Left lung (tissue), 10 donors: ENCODE data around the gene TMEM130. TPM values are rescaled to one million over a fixed set of nuclear protein-coding genes. Genes with fewer than 3 reads are reported as not detected.
A peak's percentile ranks its signal among the peaks of the same experiment; 100 is the strongest.

Experiments used
- ATAC-seq: fragments of 200-7000 bp; cut with Tn5 transposase; one replicate; pipeline ENCODE4 v1.9.1; 2020; ENCODE audit warnings: moderate library complexity
- DNase-seq, 4 donors: peaks; one replicate each; pipeline ENCODE4 v3.0.0-alpha.2; 2013 to 2020
- H3K27ac ChIP-seq, 2 donors: fragments of 200-600 bp; sonication (generic) in 1 of 2; one replicate each; pipeline versions ENCODE4 v1.5.0 to v1.8.0; 2020 to 2021
- H3K27me3 ChIP-seq, 2 donors: fragments of 200-600 bp; sonication (generic) in 1 of 2; one replicate each; pipeline versions ENCODE4 v1.5.0 to v1.8.0; 2020 to 2021
- H3K36me3 ChIP-seq, 2 donors: fragments of 200-600 bp; sonication (generic) in 1 of 2; one replicate each; pipeline versions ENCODE4 v1.5.0 to v1.8.0; 2020 to 2021
- H3K4me1 ChIP-seq, 2 donors: fragments of 200-600 bp; one replicate each; pipeline ENCODE4 v1.8.0; 2021
- H3K4me3 ChIP-seq, 2 donors: fragments of 200-600 bp; sonication (generic) in 1 of 2; one replicate each; pipeline versions ENCODE4 v1.5.0 to v1.8.0; 2020 to 2021; ENCODE audit warnings: mild to moderate bottlenecking in 1 of 2
- H3K9me3 ChIP-seq, 2 donors: fragments of 200-600 bp; sonication (generic) in 1 of 2; one replicate each; pipeline versions ENCODE4 v1.5.0 to v1.8.0; 2020 to 2021
- CTCF ChIP-seq, 2 donors: fragments of 200-600 bp; sonication (generic) in 1 of 2; IDR thresholded peaks; one replicate each; pipeline versions ENCODE4 v1.5.0 to v1.8.0; 2021; ENCODE audit warnings: antibody characterized with exemption in 2 of 2
- intact Hi-C, 2 donors: fragments of 100-400 bp; cut with DNase I; formaldehyde crosslinking; loops; one replicate each; pipeline versions ENCODE4 v1.11.2 to v1.14.2; 2022
- polyA plus RNA-seq, 6 donors: library from polyadenylated mRNA; unstranded; fragments of 120-200 nt; gene quantifications; one replicate each; pipeline ENCODE4 v1.2.1, GENCODE V29; 2013; ENCODE audit not compliant: insufficient read length in 6 of 6
- total RNA-seq, 2 donors: library from RNA; stranded (reverse); fragmentation: NEBNext Ultra II Directional; extraction: Animal tissue kit (Norgen Biotek cat#: 25700); gene quantifications; one replicate each; pipeline ENCODE4 v1.2.1, GENCODE V29; 2021
- donor health status: DM: no; HTN: yes; CAD: no.
- donor health status: DM: no; HTN: no; CAD: no.

TMEM130 gene
- total and polyA plus RNA-seq, 8 donors: 0.17 to 1.5 (median 0.32) TPM

- no peak overlapping the region for H3K27ac ChIP-seq
- H3K4me1 ChIP-seq: peaks cover 0 to 8% of the 10 kb centered on the region in 2 donors
- H3K27me3 ChIP-seq: peaks cover 0 to 24% of the 10 kb centered on the region in 2 donors
- intact Hi-C loops: no loop called here
- no peaks in the 10 kb centered on the region for H3K36me3 ChIP-seq
- H3K9me3 ChIP-seq: no peaks in the 10 kb centered on the region
- ATAC-seq (no peak), DNase-seq (peak in 1 of 4 donors; percentile 58)
- TF ChIP-seq CTCF (IDR thresholded peaks at IDR 0.05): no peak
- H3K4me3 ChIP-seq: no peak overlapping the region
These were observed 6.9 kb downstream of the TMEM130 start for GRCh38 chr7:98862716-98863420.

DNA sequence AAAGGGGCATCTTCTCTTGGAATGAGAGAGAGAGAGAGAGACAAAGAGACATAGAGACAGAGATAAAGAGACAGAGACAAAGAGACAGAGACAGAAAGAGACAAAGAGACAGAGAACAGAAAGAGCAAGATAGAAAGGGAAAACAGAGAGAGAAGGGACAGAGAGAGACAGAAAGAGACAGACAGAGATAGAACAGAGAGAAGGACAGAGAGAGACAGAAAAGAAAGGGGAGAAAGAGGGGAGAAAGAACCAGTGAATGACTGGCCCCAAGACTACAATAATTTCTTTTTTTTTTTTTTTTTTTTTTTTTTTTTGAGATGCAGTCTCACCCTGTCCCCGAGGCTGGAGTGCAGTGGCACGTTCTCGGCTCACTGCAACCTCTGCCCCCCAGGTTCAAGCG is 7.6 kb downstream of the TMEM130 start:
- DNase-seq (no peak), ATAC-seq (no peak)
- H3K4me3 ChIP-seq: no peak overlapping the region
- no peak overlapping the region for H3K27ac ChIP-seq
- intact Hi-C loops: no loop called here
- TF ChIP-seq CTCF (IDR thresholded peaks at IDR 0.05): no peak
- peaks cover 0 to 8% of the 10 kb centered on the region in 2 donors for H3K4me1 ChIP-seq
- H3K27me3 ChIP-seq: peaks cover 0 to 18% of the 10 kb centered on the region in 2 donors
- H3K9me3 ChIP-seq: no peaks in the 10 kb centered on the region
- H3K36me3 ChIP-seq: no peaks in the 10 kb centered on the region

DNA sequence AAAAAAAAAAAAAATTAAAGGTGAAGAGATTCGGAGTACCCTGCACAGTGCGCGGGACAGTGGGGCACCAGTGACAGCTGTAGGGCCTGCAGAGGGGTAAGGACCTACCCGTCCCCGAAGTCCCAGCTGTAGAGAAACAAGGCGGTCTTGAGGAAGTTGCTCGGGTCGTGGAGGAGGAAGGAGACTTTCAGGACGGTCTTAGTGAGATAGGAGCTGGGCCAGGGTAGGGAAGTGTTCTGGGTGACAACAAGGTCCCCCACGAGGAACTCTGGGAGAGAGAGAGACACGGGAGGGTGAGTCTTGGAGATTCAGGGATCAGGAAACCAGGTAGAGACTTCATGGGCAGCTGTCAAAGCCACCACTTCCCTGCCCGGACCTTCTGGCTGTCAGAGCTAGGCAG is 9.7 kb downstream of the TMEM130 start:
- no peak for TF ChIP-seq CTCF (IDR thresholded peaks at IDR 0.05)
- H3K27ac ChIP-seq: no peak overlapping the region
- H3K36me3 ChIP-seq: no peaks in the 10 kb centered on the region
- peaks cover 0 to 7% of the 10 kb centered on the region in 2 donors for H3K4me1 ChIP-seq
- no peak overlapping the region for H3K4me3 ChIP-seq
- H3K27me3 ChIP-seq: peaks cover 0 to 10% of the 10 kb centered on the region in 2 donors
- H3K9me3 ChIP-seq: no peaks in the 10 kb centered on the region
- intact Hi-C loops: no loop called here
- ATAC-seq (no peak), DNase-seq (peak in 1 of 4 donors; percentile 42)

DNA sequence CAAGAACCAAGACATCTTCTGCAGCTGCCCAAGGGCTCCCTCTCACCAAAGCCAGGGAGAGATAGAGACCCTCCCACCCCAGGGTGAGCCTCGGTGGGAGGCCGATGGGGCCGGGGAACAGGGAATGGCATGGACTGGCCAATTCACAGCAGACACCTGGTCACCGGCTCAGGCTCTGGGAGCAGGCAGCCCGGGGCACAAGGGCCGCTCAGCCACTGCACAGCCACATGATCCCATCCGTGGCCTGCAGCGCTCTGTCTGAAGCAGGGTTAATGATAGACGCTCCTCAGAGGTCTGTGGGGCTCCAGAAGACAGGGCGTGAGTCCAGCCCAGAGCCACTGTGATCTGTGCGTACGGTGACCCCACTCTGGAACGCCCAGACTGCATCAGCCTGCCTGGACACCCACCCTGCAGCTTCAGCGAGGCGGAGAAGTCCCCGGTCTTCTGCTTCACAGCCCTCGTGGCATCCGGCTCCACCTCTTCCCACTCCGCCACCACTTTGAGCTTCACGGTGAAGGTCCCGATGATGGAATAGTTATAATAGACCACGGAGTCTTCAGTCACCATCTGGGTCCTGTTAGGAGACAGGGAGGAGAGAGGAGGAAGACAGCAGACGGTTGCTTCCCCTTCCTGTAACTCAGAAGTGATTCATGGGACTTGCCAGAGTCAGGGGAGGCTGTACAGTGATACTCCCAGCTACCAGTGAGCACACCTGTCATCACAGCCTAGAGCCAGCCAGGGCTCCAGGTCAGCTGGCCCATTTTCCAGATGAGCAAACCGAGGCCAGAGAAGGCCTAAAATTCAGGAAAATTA is 14.0 kb downstream of the TMEM130 start:
- DNase-seq: peak in 1 of 4 donors; percentile 77
- no peak for ATAC-seq

More for the DNA sequence above, 14.0 kb downstream of the TMEM130 start:
- no peak overlapping the region for H3K4me3 ChIP-seq
- H3K4me1 ChIP-seq: no peaks in the 10 kb centered on the region
- H3K36me3 ChIP-seq: no peaks in the 10 kb centered on the region
- intact Hi-C loops: loop anchor here in 1 of 2 donors (10.0 kb wide), 1 partner anchor 61 kb away; no protein-coding TSS in a partner anchor
- TF ChIP-seq CTCF (IDR thresholded peaks at IDR 0.05): no peak
- H3K27ac ChIP-seq: no peak overlapping the region
- peaks cover 0 to 6% of the 10 kb centered on the region in 2 donors for H3K27me3 ChIP-seq
- H3K9me3 ChIP-seq: no peaks in the 10 kb centered on the region
